GM23338 (cell line): ENCODE measurements around the gene AQP6. TPM values are rescaled to one million over a fixed set of nuclear protein-coding genes. Genes with fewer than 3 reads are reported as not detected.

Source experiments
- ATAC-seq: fragments of 200-7000 bp; cut with Tn5 transposase; 3 replicates; pipeline ENCODE4 v1.9.1; 2020
- DNase-seq: peaks from one replicate; pipeline ENCODE4 v3.0.0-alpha.2; 2015; ENCODE audit warnings: low spot score
- H2AFZ ChIP-seq: fragments of 200-600 bp; sonication (generic); 2 replicates; pipeline ENCODE4 v1.8.0; 2016; ENCODE audit warnings: antibody characterized with exemption, mild to moderate bottlenecking, moderate library complexity
- H3F3A ChIP-seq: fragments of 200-600 bp; sonication (generic); replicated peaks from 2 replicates; pipeline ENCODE4 v1.8.0; 2017; ENCODE audit warnings: antibody characterized with exemption, mixed run types, low read depth
- H3K27ac ChIP-seq: fragments of 200-600 bp; sonication (generic); 2 replicates; pipeline ENCODE4 v1.6.1; 2016; ENCODE audit warnings: low read depth
- H3K27me3 ChIP-seq: fragments of 200-600 bp; sonication (generic); 2 replicates; pipeline ENCODE4 v1.8.0; 2016; ENCODE audit warnings: mild to moderate bottlenecking, mixed run types, moderate library complexity; ENCODE audit not compliant: insufficient read depth
- H3K36me3 ChIP-seq: fragments of 200-600 bp; sonication (generic); 2 replicates; pipeline ENCODE4 v1.8.0; 2016; ENCODE audit warnings: mild to moderate bottlenecking; ENCODE audit not compliant: insufficient read depth
- H3K4me1 ChIP-seq: fragments of 200-600 bp; sonication (generic); 2 replicates; pipeline ENCODE4 v1.8.0; 2016; ENCODE audit warnings: mild to moderate bottlenecking, moderate library complexity; ENCODE audit not compliant: insufficient read depth
- H3K4me2 ChIP-seq: fragments of 200-600 bp; sonication (generic); 2 replicates; pipeline ENCODE4 v1.7.1; 2017; ENCODE audit warnings: mixed run types
- H3K4me3 ChIP-seq: fragments of 200-600 bp; sonication (generic); 2 replicates; pipeline ENCODE4 v1.6.1; 2016; ENCODE audit warnings: mixed run types
- H3K79me2 ChIP-seq: fragments of 200-600 bp; sonication (generic); replicated peaks from 2 replicates; pipeline ENCODE4 v1.8.0; 2017; ENCODE audit warnings: mild to moderate bottlenecking; ENCODE audit not compliant: insufficient read depth
- H3K9me2 ChIP-seq: fragments of 200-600 bp; sonication (generic); 2 replicates; pipeline ENCODE4 v1.8.0; 2017; ENCODE audit not compliant: insufficient read depth
- H4K20me1 ChIP-seq: fragments of 200-600 bp; sonication (generic); replicated peaks from 2 replicates; pipeline ENCODE4 v1.8.0; 2017; ENCODE audit warnings: mild to moderate bottlenecking; ENCODE audit not compliant: insufficient read depth
- H3K27ac Mint-ChIP-seq: 2 replicates; pipeline ENCODE4 v1.8.0; 2020; ENCODE audit warnings: inconsistent platforms, mild to moderate bottlenecking, moderate library complexity, mixed read lengths
- H3K27me3 Mint-ChIP-seq: 3 replicates; pipeline ENCODE4 v1.8.0; 2022; ENCODE audit warnings: low read depth, mild to moderate bottlenecking, moderate library complexity, mixed read lengths, inconsistent platforms; ENCODE audit not compliant: insufficient read depth, poor library complexity
- H3K36me3 Mint-ChIP-seq: 3 replicates; pipeline ENCODE4 v1.8.0; 2021; ENCODE audit warnings: low read depth, mild to moderate bottlenecking, inconsistent platforms, moderate library complexity, mixed read lengths
- H3K4me1 Mint-ChIP-seq: 3 replicates; pipeline ENCODE4 v1.8.0; 2020; ENCODE audit warnings: mild to moderate bottlenecking, inconsistent platforms, mixed read lengths
- H3K4me3 Mint-ChIP-seq: 3 replicates; pipeline ENCODE4 v1.8.0; 2021; ENCODE audit warnings: moderate library complexity, mild to moderate bottlenecking, inconsistent platforms, mixed read lengths
- H3K9me3 Mint-ChIP-seq: 3 replicates; pipeline ENCODE4 v1.8.0; 2020; ENCODE audit warnings: moderate library complexity, mild to moderate bottlenecking, inconsistent platforms, mixed read lengths
- CREB1 ChIP-seq: fragments of 250-450 bp; sonication (Bioruptor Pico); IDR thresholded peaks from 2 replicates; pipeline ENCODE4 v1.5.0; 2020; ENCODE audit warnings: low read depth, mild to moderate bottlenecking, moderate library complexity
- CTCF ChIP-seq, 2 experiments: fragments of 200-600 bp in 1 of 2; sonication (generic) in 1 of 2; conservative IDR thresholded peaks; 2 replicates each; pipeline versions ENCODE4 v1.5.1 to v1.6.1; 2016 to 2017; ENCODE audit warnings: antibody characterized with exemption in 2 of 2, low read depth in 2 of 2, mild to moderate bottlenecking in 2 of 2, moderate library complexity in 1 of 2
- ZNF114 ChIP-seq: fragments of 250-450 bp; sonication (Bioruptor Pico); IDR thresholded peaks from 2 replicates; pipeline ENCODE4 v1.5.0; 2020; ENCODE audit warnings: mild to moderate bottlenecking, moderate library complexity
- ZNF462 ChIP-seq: fragments of 250-450 bp; sonication (Bioruptor Pico); IDR thresholded peaks from 2 replicates; pipeline ENCODE4 v1.5.0; 2020; ENCODE audit warnings: mild to moderate bottlenecking, moderate library complexity
- polyA plus RNA-seq: library from polyadenylated mRNA; unstranded; fragments of >200 nt; fragmentation: Nextera tagmentation; extraction: Ambion mirVana; gene quantifications from 2 replicates; pipeline ENCODE4 v1.2.1, GENCODE V29; 2016
- total RNA-seq: library from RNA; depleted of rRNA; stranded (reverse); fragments of >200 nt; shearing (Covaris generic); gene quantifications from 2 replicates; pipeline ENCODE4 v1.2.3, GENCODE V29; 2014

The AQP6 gene
- total and polyA plus RNA-seq, 2 experiments from 2014 or later, result 0.08 TPM; not detected in 1

GRCh38 chr12:49923880-49924556, 48.7 kb upstream of the AQP6 start (continued):
- TF ChIP-seq ZNF462 (CRISPR knock-in tag), result no peak

- no peaks in the 10 kb centered on the region for H3K9me3 Mint-ChIP-seq
- H3K27me3 ChIP-seq, result no peaks in the 10 kb centered on the region
- peaks cover 8% of the 10 kb centered on the region for H3K27me3 Mint-ChIP-seq
- H3K27ac ChIP-seq, result no peak overlapping the region
- no peaks in the 10 kb centered on the region; the same call in 2 of the 3 replicates for H3K4me1 Mint-ChIP-seq
- H3K36me3 Mint-ChIP-seq, result no peaks in the 10 kb centered on the region
- ATAC-seq (no peak), DNase-seq (no peak)
- no peak overlapping the region for H2AFZ ChIP-seq
- no peak overlapping the region for H3K4me2 ChIP-seq
- H3K27ac Mint-ChIP-seq, result no peak overlapping the region
- no peaks in the 10 kb centered on the region for H3K9me2 ChIP-seq
- no peaks in the 10 kb centered on the region for H3K79me2 ChIP-seq
- H4K20me1 ChIP-seq, result no peaks in the 10 kb centered on the region
- no peaks in the 10 kb centered on the region for H3F3A ChIP-seq
- H3K36me3 ChIP-seq, result no peaks in the 10 kb centered on the region
- no peak overlapping the region for H3K4me3 Mint-ChIP-seq
- no peaks in the 10 kb centered on the region for H3K4me1 ChIP-seq
- no peak overlapping the region for H3K4me3 ChIP-seq
- no peak for TF ChIP-seq CREB1 (CRISPR knock-in tag)
- TF ChIP-seq CTCF (conservative IDR thresholded peaks at IDR 0.05; ENCODE audit: low read depth in 2 of 2), result no peak
- TF ChIP-seq ZNF114 (CRISPR knock-in tag), result no peak
Observed at GRCh38 chr12:49924628-49925246, 48.0 kb upstream of the AQP6 start.
